GM12873 (cell line): ENCODE results near the gene YPEL1.

Experiments used
- CTCF ChIP-seq: IDR thresholded peaks from 2 replicates; pipeline ENCODE4 v1.5.1; 2012; ENCODE audit warnings: low read depth, mild to moderate bottlenecking, moderate library complexity, low read length, control low read depth; ENCODE audit not compliant: insufficient read depth; ENCODE audit errors: missing control alignments

The YPEL1 gene

GRCh38 chr22:21766691-21767462 is 31.3 kb upstream of the YPEL1 start:
- TF ChIP-seq CTCF = no peak

- no peak for TF ChIP-seq CTCF
Measured at GRCh38 chr22:21765909-21766529, 30.4 kb upstream of the YPEL1 start.

- TF ChIP-seq CTCF = no peak
Measured at GRCh38 chr22:21764038-21764804, 28.6 kb upstream of the YPEL1 start.

- no peak for TF ChIP-seq CTCF
Measured at GRCh38 chr22:21762712-21763581, 27.4 kb upstream of the YPEL1 start.

- no peak for TF ChIP-seq CTCF
Measured at GRCh38 chr22:21761994-21762680, 26.5 kb upstream of the YPEL1 start.

- no peak for TF ChIP-seq CTCF
Measured at GRCh38 chr22:21761086-21761485, 25.5 kb upstream of the YPEL1 start.
